CD14-positive monocyte (primary cell): ENCODE data around the gene TENM3. TPM values are rescaled to one million over a fixed set of nuclear protein-coding genes. Genes with fewer than 3 reads are reported as not detected.

Experiments used
- DNase-seq, 3 donors: peaks; one replicate each; pipeline ENCODE4 v3.0.0-alpha.2; 2011 to 2022
- H2AFZ ChIP-seq: 2 replicates; pipeline ENCODE4 v1.6.0; 2012; ENCODE audit warnings: mild to moderate bottlenecking, low read depth, low read length, inconsistent platforms; ENCODE audit not compliant: insufficient read depth, poor library complexity, severe bottlenecking
- H3K27ac ChIP-seq, 2 donors: 1 replicate in 1 of 2; 2 replicates in 1 of 2; pipeline ENCODE4 v1.5.1; 2012 to 2013; ENCODE audit warnings: low read length in 2 of 2, control low read depth in 1 of 2, inconsistent platforms in 1 of 2, low read depth in 1 of 2, mild to moderate bottlenecking in 1 of 2
- H3K27me3 ChIP-seq, 2 donors: one replicate each; pipeline versions ENCODE4 v1.6.0 to v1.6.1; 2011 to 2013; ENCODE audit warnings: low read length in 2 of 2; ENCODE audit not compliant: control insufficient read depth in 2 of 2, insufficient read depth in 2 of 2
- H3K36me3 ChIP-seq, 2 donors: replicated peaks in 1 of 2; 1 replicate in 1 of 2; 2 replicates in 1 of 2; pipeline versions ENCODE4 v1.5.1 to v1.6.1; 2012 to 2013; ENCODE audit warnings: low read length in 2 of 2, control low read depth in 1 of 2, inconsistent platforms in 1 of 2, mild to moderate bottlenecking in 1 of 2; ENCODE audit not compliant: insufficient read depth in 2 of 2, control insufficient read depth in 1 of 2
- H3K4me1 ChIP-seq, 2 donors: 1 replicate in 1 of 2; 2 replicates in 1 of 2; pipeline versions ENCODE4 v1.5.1 to v1.6.1; 2012 to 2013; ENCODE audit warnings: low read length in 2 of 2, control low read depth in 1 of 2, inconsistent platforms in 1 of 2, mild to moderate bottlenecking in 1 of 2, moderate library complexity in 1 of 2; ENCODE audit not compliant: insufficient read depth in 2 of 2, control insufficient read depth in 1 of 2
- H3K4me2 ChIP-seq: replicated peaks from 2 replicates; pipeline ENCODE3; 2012; ENCODE audit warnings: low read length, moderate library complexity, mild to moderate bottlenecking; ENCODE audit not compliant: poor library complexity, severe bottlenecking; ENCODE audit errors: extremely low read depth
- H3K4me3 ChIP-seq, 3 experiments: fragments of 200-600 bp in 1 of 3; sonication (generic) in 1 of 3; replicated peaks in 1 of 3; 1 replicate in 2 of 3; 2 replicates in 1 of 3; pipeline ENCODE4 v1.5.1; 2011 to 2013; ENCODE audit warnings: low read length in 3 of 3, mild to moderate bottlenecking in 3 of 3, control low read depth in 2 of 3, low read depth in 2 of 3, inconsistent platforms in 1 of 3, moderate library complexity in 1 of 3
- H3K79me2 ChIP-seq: 2 replicates; pipeline ENCODE4 v1.6.0; 2012; ENCODE audit warnings: mild to moderate bottlenecking, control low read depth, inconsistent platforms, low read length, moderate library complexity; ENCODE audit not compliant: insufficient read depth
- H3K9ac ChIP-seq: 2 replicates; pipeline ENCODE4 v1.6.0; 2017; ENCODE audit warnings: low read length, mild to moderate bottlenecking; ENCODE audit not compliant: insufficient read depth, poor library complexity, severe bottlenecking
- H3K9me3 ChIP-seq, 2 donors: replicated peaks in 1 of 2; 1 replicate in 1 of 2; 2 replicates in 1 of 2; pipeline versions ENCODE4 v1.5.1 to v1.6.1; 2012 to 2013; ENCODE audit warnings: low read length in 2 of 2, control low read depth in 1 of 2; ENCODE audit not compliant: control insufficient read depth in 1 of 2, insufficient read depth in 1 of 2
- H4K20me1 ChIP-seq: 2 replicates; pipeline ENCODE4 v1.6.0; 2012; ENCODE audit warnings: mild to moderate bottlenecking, low read length, control low read depth, moderate library complexity; ENCODE audit not compliant: insufficient read depth
- H3K27ac Mint-ChIP-seq, 7 donors: one replicate each; pipeline ENCODE4 v1.8.0; 2020; ENCODE audit warnings: mild to moderate bottlenecking in 7 of 7, mixed read lengths in 7 of 7, moderate library complexity in 6 of 7, inconsistent platforms in 2 of 7
- H3K27me3 Mint-ChIP-seq, 3 donors: one replicate each; pipeline ENCODE4 v1.8.0; 2021 to 2022; ENCODE audit warnings: low read depth in 3 of 3, mild to moderate bottlenecking in 3 of 3, mixed read lengths in 3 of 3, moderate library complexity in 3 of 3, inconsistent platforms in 1 of 3
- H3K36me3 Mint-ChIP-seq, 2 donors: one replicate each; pipeline ENCODE4 v1.8.0; 2020; ENCODE audit warnings: mixed read lengths in 2 of 2, inconsistent platforms in 1 of 2, mild to moderate bottlenecking in 1 of 2
- H3K4me1 Mint-ChIP-seq: one replicate; pipeline ENCODE4 v1.8.0; 2020; ENCODE audit warnings: mild to moderate bottlenecking, mixed read lengths
- H3K4me3 Mint-ChIP-seq, 2 donors: one replicate each; pipeline ENCODE4 v1.8.0; 2020; ENCODE audit warnings: mild to moderate bottlenecking in 2 of 2, mixed read lengths in 2 of 2, moderate library complexity in 1 of 2
- H3K9me3 Mint-ChIP-seq, 7 donors: one replicate each; pipeline ENCODE4 v1.8.0; 2020 to 2022; ENCODE audit warnings: mixed read lengths in 7 of 7, mild to moderate bottlenecking in 6 of 7, moderate library complexity in 6 of 7, inconsistent platforms in 2 of 7
- WGBS: methylation state at CpG from one replicate; pipeline ENCODE4 v1.1.5; 2013; ENCODE audit warnings: missing lambda C conversion rate; ENCODE audit not compliant: insufficient coverage; 5-methylcytosine and 5-hydroxymethylcytosine counted together
- intact Hi-C, 2 donors: fragments of 100-400 bp; cut with micrococcal nuclease; formaldehyde crosslinking; loops; one replicate each; pipeline versions ENCODE4 v1.15.0 to v1.15.1; 2023
- polyA plus RNA-seq, 3 donors: library from polyadenylated mRNA; depleted of rRNA in 1 of 3; unstranded in 2 of 3; stranded (reverse) in 1 of 3; fragments of 300-500 nt in 2 of 3; fragments of >200 nt in 1 of 3; fragmentation: Illumina TruSeq in 2 of 3; gene quantifications; 1 replicate in 2 of 3; 2 replicates in 1 of 3; pipeline ENCODE4 v1.2.3, GENCODE V29; 2012 to 2021
- TF ChIP-seq, protein P1 (sequence below): fragments of 200-600 bp; IDR thresholded peaks from one replicate; pipeline ENCODE4 v1.8.0; 2022; ENCODE audit warnings: antibody characterized with exemption, mild to moderate bottlenecking

Gene TENM3
- polyA plus RNA-seq, 3 donors: not detected

GRCh38 chr4:182339221-182339641, 96.0 kb downstream of the TENM3 start:
- Histone ChIP-seq H3K27ac (no peak overlapping the region), H3K9me3 (peaks cover 0 to 3% of the 10 kb centered on the region in 2 donors), H3K9ac (no peak overlapping the region), H3K4me1 (no peaks in the 10 kb centered on the region), H2AFZ (no peak overlapping the region), H3K36me3 (no peaks in the 10 kb centered on the region), H3K27me3 (no peaks in the 10 kb centered on the region), H3K79me2 (no peaks in the 10 kb centered on the region), H3K4me2 (no peak overlapping the region), H4K20me1 (no peaks in the 10 kb centered on the region), H3K4me3 (no peak overlapping the region)
- intact Hi-C loops: no loop called here
- 45% methylated on average over 2 of the region's 4 CpGs for WGBS
- no peak for DNase-seq
- Mint-ChIP-seq H3K4me3 (no peak overlapping the region), H3K4me1 (no peaks in the 10 kb centered on the region), H3K36me3 (no peaks in the 10 kb centered on the region), H3K27ac (no peak overlapping the region), H3K9me3 (peaks cover 0 to 4% (median 2%) of the 10 kb centered on the region in 7 donors), H3K27me3 (peaks cover 0 to 1% (median 0%) of the 10 kb centered on the region in 3 donors)
- TF ChIP-seq, protein P1, sequence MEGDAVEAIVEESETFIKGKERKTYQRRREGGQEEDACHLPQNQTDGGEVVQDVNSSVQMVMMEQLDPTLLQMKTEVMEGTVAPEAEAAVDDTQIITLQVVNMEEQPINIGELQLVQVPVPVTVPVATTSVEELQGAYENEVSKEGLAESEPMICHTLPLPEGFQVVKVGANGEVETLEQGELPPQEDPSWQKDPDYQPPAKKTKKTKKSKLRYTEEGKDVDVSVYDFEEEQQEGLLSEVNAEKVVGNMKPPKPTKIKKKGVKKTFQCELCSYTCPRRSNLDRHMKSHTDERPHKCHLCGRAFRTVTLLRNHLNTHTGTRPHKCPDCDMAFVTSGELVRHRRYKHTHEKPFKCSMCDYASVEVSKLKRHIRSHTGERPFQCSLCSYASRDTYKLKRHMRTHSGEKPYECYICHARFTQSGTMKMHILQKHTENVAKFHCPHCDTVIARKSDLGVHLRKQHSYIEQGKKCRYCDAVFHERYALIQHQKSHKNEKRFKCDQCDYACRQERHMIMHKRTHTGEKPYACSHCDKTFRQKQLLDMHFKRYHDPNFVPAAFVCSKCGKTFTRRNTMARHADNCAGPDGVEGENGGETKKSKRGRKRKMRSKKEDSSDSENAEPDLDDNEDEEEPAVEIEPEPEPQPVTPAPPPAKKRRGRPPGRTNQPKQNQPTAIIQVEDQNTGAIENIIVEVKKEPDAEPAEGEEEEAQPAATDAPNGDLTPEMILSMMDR: no peak

DNA sequence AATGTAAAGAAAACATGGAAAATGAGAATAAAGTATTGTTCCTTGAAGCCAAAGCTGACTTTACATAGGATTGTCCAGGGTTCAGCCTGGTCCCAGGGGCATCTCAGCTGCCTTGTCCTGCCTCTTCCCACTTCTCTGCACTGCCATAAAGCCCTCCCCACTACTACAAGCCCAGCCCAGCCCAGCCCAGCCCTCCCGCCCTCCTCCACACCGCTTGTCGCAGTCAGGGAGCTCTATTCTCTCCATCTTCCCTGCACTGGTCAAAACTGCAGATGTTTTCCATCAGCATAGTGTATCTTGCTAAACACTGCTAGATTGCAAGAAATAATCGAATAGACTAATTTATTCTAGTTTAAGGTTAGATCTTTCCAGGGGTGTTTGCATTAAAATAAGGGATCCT, 100.3 kb downstream of the TENM3 start:
- TF ChIP-seq, protein P1: no peak
- no peak overlapping the region for H3K4me3 ChIP-seq
- DNase-seq: no peak
- no peak overlapping the region for H3K27ac ChIP-seq
- no peak overlapping the region for H3K4me3 Mint-ChIP-seq
- intact Hi-C loops: no loop called here
- H4K20me1 ChIP-seq: no peaks in the 10 kb centered on the region
- H3K27me3 ChIP-seq: no peaks in the 10 kb centered on the region
- H3K9me3 Mint-ChIP-seq: peaks cover 0 to 4% (median 0%) of the 10 kb centered on the region in 7 donors
- H3K4me1 Mint-ChIP-seq: no peaks in the 10 kb centered on the region
- no peaks in the 10 kb centered on the region for H3K79me2 ChIP-seq
- no CpG with 5 or more reads among the region's 4 CpGs for WGBS
- no peak overlapping the region for H3K4me2 ChIP-seq
- H3K9ac ChIP-seq: no peak overlapping the region
- no peaks in the 10 kb centered on the region for H3K36me3 Mint-ChIP-seq
- H3K27me3 Mint-ChIP-seq: peaks cover 0 to 4% (median 1%) of the 10 kb centered on the region in 3 donors
- no peak overlapping the region for H3K27ac Mint-ChIP-seq
- no peak overlapping the region for H2AFZ ChIP-seq
- H3K4me1 ChIP-seq: no peaks in the 10 kb centered on the region
- no peaks in the 10 kb centered on the region for H3K36me3 ChIP-seq
- peaks cover 0 to 3% of the 10 kb centered on the region in 2 donors for H3K9me3 ChIP-seq
